Retina (tissue), 1 donor: ENCODE measurements around the gene ADORA1.
A peak's percentile ranks its signal among the peaks of the same experiment; 100 is the strongest.

ENCODE experiments used
- DNase-seq: peaks from one replicate; pipeline ENCODE4 v3.0.0-alpha.2; 2016

The ADORA1 gene

DNA sequence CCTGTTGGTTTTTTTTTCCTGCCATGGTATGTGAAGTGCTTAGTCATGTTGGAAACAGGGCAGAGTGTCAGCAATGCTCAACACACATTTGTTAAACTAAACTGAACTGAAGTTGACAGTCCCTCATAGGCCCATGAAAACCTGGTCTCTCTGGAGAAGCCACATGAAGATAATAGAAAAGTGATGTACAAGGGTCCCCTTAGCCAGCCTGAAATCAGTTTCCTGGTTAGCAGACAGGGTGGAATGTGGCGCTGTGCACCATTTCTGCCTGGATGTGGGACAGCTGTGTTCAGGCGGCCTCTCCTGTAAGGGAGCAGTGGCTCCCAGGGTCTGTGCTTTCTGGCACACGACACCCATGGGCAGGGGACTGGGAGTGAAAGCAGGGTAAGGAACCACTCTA, 68.8 kb downstream of the ADORA1 start:
- DNase-seq = no peak

DNA sequence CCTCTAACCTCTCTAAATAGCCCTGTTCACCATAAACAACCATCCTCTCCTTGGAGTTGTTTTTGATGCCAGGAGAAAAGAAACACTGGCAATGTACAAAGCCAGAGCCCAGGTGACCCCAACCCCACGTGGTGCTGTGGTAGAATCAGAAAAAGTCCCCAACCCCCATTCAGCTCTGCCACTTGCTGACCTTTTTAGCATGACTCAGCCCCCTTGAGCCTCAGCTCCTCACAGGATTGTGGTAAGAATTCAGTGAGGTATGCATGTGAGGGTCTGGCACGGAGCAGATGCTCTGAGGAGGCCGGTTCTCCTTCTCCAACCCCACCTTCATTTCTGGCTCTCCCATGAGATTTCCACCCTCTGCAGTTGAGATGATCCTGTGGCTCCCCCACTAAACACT, 70.1 kb downstream of the ADORA1 start:
- DNase-seq = no peak

DNA sequence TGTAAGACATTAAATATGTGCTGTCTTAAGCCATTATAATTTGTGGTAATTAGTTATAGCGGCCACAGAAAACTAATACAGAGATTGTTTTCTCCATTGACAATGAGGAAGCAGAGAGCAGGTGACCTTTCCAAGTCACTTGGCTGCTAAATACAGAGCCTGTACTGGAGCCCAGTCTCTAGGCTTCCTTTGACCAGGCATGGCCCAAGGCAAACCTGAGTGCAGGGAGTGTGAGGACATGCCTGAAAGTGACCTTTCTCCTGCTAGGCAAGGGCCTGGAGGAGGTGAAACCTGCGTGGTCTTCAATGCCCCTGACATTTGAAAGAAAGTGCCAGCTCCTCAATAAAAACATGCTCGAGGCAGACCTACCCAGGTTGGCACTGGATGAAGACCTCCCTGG, 71.5 kb downstream of the ADORA1 start:
- DNase-seq = no peak

DNA sequence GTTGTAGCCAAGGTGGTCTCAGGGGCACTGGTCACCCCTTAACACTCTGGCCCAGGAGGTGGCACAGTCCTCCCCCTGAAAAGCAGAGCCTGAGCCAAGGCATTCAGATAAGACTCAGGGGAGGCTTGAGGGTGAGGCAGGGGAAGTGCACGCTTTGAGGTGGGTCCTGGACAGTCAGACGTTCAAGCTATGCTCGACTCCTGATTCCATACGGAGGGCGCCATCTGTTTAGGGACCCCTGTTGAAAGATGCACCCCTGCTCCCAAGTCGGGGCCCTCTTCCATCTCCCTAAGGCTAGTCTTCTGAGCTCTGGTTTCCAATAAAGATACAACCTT, 71.9 kb downstream of the ADORA1 start:
- DNase-seq = no peak

DNA sequence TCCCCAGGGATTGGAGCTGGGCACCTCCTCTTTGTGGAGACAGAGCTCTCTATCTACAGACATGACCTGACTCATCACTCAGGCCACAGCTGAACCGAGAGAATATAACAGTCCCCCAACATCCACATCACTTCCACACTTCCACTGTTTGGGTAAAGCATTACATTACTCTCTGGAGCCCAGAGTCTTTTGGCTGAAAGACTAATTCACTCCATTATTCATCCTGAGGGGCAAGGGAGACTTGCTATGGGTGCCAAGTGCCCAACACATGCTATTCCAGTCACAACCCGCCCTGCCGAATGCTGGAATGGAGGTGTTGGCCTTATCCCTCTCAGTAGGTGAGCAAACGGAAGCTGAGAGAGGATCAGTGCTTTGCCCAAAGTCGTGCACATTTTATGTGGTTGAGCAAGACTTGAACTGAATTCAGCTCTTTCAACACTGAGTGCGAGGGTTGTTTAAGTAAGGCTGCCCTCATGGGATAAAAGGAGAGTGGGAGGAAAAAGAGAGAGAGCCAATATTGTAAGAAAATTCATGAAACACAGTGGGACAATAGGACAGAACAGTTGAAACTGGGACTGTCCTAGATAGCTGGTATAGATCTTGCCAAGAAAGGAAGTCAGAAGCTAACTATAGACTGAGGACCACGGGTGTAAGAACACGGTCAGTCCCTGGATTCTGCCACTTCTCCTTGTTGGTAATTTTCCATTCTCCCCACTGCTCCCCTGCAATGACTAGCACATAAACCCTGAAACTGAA, 72.5 kb downstream of the ADORA1 start:
- no peak for DNase-seq

DNA sequence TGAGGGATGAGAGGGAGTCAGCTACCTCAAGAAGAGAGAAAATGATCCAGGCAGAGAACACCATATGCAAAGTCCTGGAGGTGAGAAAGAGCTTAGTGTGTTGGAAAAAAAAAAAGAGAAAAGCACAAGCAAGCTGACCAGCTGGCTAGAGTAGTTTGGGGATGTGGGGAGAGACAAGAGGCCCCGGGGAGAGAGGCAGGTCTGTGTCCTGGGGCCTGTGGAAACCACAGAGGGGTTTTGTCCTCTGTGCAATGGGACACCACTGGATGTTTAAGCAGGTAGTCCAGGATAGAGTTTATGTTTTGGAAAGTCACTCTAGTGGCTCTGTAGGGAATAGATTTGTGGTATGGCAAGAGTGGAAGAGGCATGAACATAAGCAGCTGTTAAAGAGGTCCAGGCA, 73.4 kb downstream of the ADORA1 start:
- no peak for DNase-seq

DNA sequence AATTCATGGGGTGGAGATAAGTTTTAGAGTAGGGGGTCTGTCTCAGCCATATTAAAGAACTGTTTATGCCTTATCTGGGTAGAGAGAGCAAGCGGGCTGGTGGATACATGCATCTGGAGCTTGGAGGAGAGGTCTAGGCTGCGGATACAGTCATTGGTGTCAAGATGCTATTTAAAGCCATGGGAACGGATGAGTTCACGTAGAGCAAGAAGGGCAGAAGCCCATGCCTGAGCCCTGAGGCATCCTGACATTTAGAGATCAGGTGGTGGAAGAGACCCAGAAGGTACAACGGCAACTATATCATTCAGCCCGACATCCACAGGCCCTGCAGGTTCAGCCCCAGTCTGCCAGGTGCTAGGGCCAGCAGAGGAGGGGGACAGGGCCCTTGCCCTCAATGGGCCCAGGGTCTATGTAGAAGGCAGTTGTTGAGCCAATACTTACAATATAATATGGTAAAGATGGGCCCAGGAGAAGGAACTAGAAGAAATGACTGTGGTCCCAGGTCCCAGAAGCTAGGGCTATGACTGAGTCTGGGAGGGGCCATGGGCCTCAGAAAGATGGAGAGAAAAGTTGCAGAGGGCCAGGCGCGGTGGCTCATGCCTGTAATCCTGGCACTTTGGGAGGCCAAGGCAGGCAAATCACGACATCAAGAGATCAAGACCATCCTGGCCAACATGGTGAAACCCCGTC, 74.1 kb downstream of the ADORA1 start:
- no peak for DNase-seq

DNA sequence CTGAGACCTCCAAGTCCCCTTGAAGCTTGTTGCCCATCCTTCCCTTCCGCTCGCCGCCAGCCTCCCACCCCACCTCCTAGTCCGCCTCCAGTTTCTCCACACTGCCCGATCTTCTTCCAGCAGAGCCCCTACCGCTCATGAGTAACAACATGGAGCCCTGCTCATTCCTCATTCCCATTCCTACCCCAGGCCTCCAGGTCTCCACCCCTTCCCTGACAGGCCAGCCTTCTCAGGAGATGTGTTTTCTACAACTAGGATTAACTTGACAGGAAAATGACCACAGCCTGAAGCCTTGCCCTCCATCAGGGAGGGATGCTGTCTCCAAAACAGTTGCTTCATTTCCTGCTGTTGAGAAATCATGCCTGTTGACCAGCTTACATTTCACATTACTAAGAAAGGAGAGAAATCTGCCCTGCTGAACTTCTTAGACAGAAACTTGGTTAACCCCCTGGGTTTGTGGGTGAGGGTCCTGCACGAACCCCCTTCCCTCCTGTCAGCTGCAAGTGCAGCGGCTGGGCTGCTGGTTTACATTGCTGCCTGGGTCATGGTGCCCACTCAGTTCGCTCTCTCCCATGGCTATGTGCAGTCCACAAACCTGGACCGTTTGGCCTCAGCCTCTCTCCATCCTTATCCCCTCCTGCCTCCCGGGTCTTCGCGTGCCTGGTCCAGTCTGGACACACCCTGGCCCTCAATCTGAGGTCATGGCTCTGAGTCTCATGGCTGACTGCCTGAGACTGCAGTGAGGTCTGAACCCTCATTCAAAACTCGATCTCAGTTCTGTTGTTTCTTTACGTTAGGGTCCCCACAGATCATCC, 75.1 kb downstream of the ADORA1 start:
- DNase-seq = no peak

DNA sequence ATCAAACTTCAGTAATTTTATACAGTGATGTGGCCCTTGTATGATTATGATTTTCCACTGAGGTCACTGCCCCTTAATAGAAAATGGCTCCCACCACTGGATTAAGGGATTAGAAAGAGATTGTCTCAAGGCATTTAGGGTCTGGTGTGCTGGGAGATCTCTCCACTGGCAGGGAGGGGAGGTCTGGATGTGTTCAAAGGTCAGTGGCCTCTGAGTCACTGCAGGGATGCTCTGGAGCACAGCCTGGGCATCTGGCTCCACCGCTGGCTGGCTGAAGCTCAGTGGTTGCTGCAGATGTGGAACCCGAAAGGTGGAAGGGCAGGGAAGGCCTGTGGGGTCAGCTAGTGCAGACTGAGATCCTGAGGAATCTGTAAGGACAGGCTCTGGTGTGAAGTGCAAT, 77.2 kb downstream of the ADORA1 start:
- no peak for DNase-seq

DNA sequence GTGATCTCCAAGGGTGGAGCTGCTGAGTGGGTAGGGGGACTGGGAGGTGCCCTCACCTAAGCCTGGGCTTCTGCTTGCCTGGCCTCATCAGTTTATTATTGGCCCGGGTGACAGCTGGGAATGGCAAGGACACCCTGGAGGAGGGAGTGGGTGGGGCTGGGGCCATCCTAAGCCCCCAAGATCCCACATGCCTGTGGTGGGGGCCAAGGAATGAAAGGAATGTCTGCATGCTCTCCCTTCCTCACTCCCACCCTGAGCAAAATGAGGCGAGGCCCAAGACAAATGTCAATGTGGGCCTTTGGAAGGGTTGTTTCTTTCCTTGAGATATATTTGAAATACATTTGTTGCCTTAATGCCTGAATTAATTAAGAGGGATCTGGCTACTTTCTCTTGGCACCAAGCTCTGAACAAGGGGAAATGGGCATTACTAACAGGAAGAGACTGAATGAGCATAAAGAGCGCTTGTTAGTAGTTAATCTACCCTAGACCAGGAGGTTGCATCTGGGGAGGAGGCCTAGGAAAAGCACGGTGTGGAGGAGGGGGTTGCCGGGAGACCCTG, 78.7 kb downstream of the ADORA1 start:
- DNase-seq = no peak

DNA sequence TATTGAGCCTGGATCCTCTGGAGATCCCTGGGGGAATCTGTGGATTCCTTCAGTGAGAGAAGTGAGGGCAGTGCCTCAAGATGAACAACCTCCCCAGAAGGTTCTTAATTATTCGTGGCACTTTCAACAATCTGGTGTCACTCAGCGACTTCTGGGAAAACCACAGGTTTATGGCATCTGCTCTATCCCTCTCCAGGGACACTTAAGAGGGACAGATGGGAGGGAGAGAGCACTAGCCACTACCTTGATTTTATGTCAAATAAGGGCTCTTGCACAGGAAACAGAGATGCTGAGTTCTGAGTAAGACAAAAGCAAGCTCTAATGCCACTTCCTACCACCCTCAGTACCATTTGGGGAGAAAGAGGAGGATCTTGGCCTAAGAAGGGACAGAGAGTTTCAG, 80.2 kb downstream of the ADORA1 start:
- DNase-seq = no peak

DNA sequence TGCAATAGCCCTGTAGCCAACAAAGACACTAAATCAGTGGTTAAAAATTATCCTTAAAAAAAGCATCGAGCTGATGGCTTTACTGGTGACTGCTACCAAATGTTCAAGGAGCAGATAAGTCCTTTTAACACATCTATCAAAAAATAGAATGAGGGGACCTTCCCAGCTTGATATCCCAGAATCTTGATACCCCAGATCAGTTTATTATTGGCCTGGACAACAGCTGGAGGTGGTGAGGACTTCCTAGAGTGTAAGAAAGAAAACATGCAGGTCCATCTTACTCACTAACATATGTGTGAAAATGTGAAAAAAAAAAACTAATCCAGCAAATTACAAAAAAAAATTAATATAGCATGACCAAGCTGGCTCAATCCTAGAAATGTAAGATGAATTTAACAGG, 80.7 kb downstream of the ADORA1 start:
- DNase-seq = no peak

DNA sequence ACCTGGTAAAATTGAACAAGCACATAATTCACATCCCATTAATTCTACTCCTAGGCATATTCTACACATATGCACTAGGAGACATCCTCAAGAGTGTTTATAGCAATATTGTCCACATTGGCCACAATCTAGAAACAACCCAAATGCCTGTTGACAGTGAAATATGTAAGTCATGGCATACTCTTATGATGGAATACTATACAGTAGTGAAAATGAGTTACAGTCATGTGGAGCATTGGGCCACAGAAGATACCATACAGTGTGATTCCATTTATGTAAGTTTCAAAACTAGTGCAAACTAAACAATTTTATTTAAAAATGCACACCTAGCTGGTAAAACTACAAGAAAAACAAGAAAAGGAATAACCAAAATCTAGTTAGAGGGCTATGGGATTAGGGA, 82.8 kb downstream of the ADORA1 start:
- DNase-seq = no peak

DNA sequence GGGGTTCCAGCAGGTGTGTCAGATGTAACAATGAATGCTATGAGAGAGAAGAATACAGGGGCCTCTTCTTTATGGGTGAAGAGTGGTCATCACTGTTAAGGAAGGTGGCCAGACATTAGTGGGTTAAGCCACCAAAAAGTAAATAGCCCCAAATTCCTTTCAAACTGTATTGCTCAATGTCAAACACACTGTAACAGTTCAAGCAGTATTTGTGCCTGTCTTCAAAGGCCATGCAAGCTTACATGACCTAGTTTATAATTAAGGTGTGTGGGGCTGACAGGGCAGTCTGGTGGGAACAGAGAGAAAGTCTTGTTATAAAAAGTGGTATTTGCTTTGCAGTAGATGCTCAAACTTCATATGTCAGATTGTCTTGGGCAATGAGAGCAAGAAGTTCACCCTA, 83.5 kb downstream of the ADORA1 start:
- no peak for DNase-seq

DNA sequence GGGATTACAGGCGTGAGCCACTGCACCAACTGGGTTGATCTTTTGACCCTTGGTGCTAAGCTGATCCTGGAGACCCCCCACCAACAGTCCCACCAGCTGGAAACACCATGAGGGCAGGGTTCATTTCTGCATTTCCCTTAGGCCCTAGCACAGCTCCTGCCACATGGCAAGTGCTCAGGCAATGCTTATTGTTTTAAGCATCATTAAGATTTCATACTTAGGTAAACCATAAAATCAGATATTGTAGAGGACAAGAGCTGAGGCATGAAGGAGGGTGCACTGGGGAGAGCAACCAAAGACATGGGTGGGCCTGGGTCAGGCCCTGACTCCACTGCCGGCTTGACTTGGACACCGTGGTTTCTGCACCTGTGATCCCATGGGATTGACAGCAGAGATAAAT, 84.3 kb downstream of the ADORA1 start:
- DNase-seq = no peak

DNA sequence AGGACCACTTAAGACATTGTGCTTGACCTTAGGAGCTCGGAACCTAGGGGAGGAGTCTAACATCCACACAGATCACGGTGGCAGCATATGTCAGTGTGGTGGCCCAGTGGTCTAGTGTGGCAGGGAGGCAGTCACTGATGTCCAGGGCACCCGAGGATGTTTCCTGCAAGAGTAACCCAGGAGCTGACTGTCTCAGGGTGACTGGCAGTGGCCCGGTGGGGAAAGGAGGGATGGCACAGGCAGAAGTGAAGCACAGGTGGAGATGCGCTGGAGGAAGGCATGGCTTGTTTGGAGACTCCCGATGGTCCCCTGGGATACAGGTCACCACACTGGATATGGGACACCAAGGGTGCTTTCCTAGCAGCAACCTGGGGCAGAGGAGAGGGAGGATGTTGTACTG, 85.6 kb downstream of the ADORA1 start:
- DNase-seq = no peak

DNA sequence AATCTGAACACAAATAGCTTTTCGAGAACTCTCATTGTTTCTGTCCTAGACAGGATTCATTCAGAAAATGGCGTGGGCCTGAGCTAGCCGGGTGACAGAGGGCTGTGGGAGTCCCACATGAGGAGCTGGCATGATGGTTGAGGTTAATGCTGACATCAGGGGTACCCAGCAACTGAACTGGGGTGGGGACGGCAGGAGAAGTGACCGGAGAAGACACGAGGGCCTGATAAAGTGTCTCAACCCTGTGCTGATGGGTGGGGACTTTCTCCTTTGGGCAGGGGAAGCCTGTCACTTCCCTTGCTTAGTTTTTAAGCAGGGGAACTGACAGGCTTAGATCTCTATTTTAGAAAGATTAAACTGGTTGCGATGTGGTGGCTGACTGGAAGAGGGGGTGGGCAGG, 87.3 kb downstream of the ADORA1 start:
- no peak for DNase-seq

DNA sequence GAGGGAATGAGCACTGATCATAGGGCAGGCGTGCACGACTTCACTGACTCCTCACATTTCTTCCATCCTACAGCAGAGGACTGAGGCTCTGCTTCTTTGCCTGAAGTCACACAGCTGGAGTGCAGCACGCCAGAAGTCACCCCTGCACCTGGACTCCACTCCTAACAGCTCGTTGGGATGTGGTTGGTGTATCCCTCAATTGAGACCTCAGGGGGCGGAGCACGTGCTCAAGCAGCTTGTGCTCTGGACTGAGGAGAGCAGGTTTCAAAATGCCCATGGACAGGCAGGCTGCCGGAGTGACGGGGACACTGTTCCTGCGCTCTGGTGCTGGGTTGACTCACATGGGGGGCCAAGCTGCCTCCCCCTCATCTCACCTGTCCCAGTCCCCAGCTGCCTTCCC, 88.0 kb downstream of the ADORA1 start:
- peak; percentile 24 for DNase-seq

DNA sequence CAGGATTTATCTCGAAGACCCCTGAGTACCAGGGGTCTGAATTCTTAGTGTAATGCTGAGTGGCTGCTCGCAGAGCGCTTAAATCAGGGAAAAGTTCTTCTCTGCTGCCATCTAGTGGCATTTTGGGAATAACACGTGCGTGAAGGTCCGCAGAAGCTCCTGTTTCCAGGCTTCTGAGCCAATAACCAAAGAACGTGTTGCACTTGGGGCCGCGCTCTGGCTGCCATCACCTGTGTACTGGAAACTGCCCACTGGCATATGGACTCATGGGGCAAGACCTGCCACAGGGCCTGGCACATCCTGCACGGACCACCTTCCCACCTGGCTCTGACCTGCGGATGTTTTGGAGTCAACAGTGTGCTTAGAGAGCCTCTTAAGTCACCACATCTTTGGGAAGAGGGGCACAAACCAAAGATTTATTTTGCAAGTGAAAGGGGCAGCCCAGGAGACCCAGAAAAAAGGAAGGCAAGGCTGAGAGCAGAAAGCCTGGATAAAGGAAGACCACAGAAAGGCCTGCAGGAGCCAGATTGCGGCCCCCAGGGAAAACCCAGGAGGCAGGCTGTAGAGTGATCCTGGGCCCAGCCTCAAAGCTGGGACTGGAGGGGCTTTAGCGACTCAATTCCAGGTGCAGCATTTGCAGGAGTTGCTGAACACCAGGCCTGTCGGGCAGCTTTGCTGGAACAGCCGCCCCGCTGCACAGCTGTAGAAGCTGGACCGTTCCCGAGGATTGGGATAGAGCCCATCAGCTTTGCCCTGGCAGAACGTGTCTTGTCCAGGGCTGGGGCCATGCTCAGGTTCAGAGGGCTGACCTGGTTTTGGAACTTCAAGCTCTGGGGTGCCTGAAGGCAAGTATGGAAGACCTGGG, 89.0 kb downstream of the ADORA1 start:
- DNase-seq = peak; percentile 86
